Liver (tissue), 9 donors: Measurements from ENCODE around the gene ISG20L2. TPM values are rescaled to one million over a fixed set of nuclear protein-coding genes. Genes with fewer than 3 reads are reported as not detected.

Source experiments
- DNase-seq: peaks from one replicate; pipeline ENCODE4 v3.0.0-alpha.2; 2017; ENCODE audit warnings: low spot score
- H3K27ac ChIP-seq, 2 donors: one replicate each; pipeline ENCODE4 v1.7.0; 2013; ENCODE audit warnings: inconsistent platforms in 2 of 2, low read length in 2 of 2, control low read depth in 1 of 2, low read depth in 1 of 2, mild to moderate bottlenecking in 1 of 2
- H3K27me3 ChIP-seq, 4 donors: one replicate each; pipeline versions ENCODE4 v1.6.1 to v1.7.0; 2013; ENCODE audit warnings: low read length in 3 of 4, inconsistent platforms in 1 of 4, mild to moderate bottlenecking in 1 of 4, moderate library complexity in 1 of 4; ENCODE audit not compliant: control insufficient read depth in 4 of 4, insufficient read depth in 4 of 4
- H3K36me3 ChIP-seq, 4 donors: one replicate each; pipeline versions ENCODE4 v1.6.1 to v1.7.0; 2013; ENCODE audit warnings: low read length in 3 of 4, mild to moderate bottlenecking in 3 of 4, low read depth in 1 of 4, moderate library complexity in 1 of 4; ENCODE audit not compliant: control insufficient read depth in 4 of 4, insufficient read depth in 3 of 4
- H3K4me1 ChIP-seq, 4 donors: one replicate each; pipeline versions ENCODE4 v1.6.1 to v1.7.0; 2013; ENCODE audit warnings: low read length in 3 of 4, mild to moderate bottlenecking in 3 of 4, moderate library complexity in 1 of 4; ENCODE audit not compliant: control insufficient read depth in 4 of 4, insufficient read depth in 4 of 4
- H3K4me3 ChIP-seq, 3 donors: one replicate each; pipeline versions ENCODE4 v1.6.1 to v1.7.0; 2013; ENCODE audit warnings: low read length in 3 of 3, control low read depth in 1 of 3, low read depth in 1 of 3, mild to moderate bottlenecking in 1 of 3
- H3K9ac ChIP-seq, 2 donors: one replicate each; pipeline ENCODE4 v1.7.0; 2013; ENCODE audit warnings: low read length in 2 of 2, mild to moderate bottlenecking in 2 of 2, moderate library complexity in 2 of 2, control low read depth in 1 of 2, low read depth in 1 of 2
- H3K9me3 ChIP-seq, 4 donors: one replicate each; pipeline versions ENCODE4 v1.6.1 to v1.7.0; 2013; ENCODE audit warnings: low read length in 3 of 4; ENCODE audit not compliant: control insufficient read depth in 4 of 4
- ATF3 ChIP-seq: IDR thresholded peaks from 2 replicates; pipeline ENCODE4 v1.6.1; 2016; ENCODE audit warnings: antibody characterized with exemption
- CTCF ChIP-seq: fragments of 150-350 bp; IDR thresholded peaks from 2 replicates; pipeline ENCODE4 v1.5.1; 2017; ENCODE audit warnings: improper control_type of control experiment, low read depth, low read length; ENCODE audit not compliant: missing input control
- EGR1 ChIP-seq, 2 donors: IDR thresholded peaks; 2 replicates each; pipeline ENCODE4 v1.6.1; 2016 to 2018; ENCODE audit warnings: antibody characterized with exemption in 2 of 2, low read depth in 2 of 2
- FOXA1 ChIP-seq: IDR thresholded peaks from 2 replicates; pipeline ENCODE4 v1.6.1; 2016; ENCODE audit warnings: antibody characterized with exemption
- FOXA2 ChIP-seq: IDR thresholded peaks from 2 replicates; pipeline ENCODE4 v1.6.1; 2016; ENCODE audit warnings: antibody characterized with exemption
- GABPA ChIP-seq, 2 donors: IDR thresholded peaks in 1 of 2; conservative IDR thresholded peaks in 1 of 2; 2 replicates each; pipeline ENCODE4 v1.6.1; 2016; ENCODE audit warnings: antibody characterized with exemption in 2 of 2, mild to moderate bottlenecking in 1 of 2, moderate library complexity in 1 of 2
- HNF4A ChIP-seq, 2 donors: conservative IDR thresholded peaks; 2 replicates each; pipeline ENCODE4 v1.6.1; 2016; ENCODE audit warnings: antibody characterized with exemption in 2 of 2, mild to moderate bottlenecking in 2 of 2
- HNF4G ChIP-seq: IDR thresholded peaks from 2 replicates; pipeline ENCODE4 v1.6.1; 2016; ENCODE audit warnings: antibody characterized with exemption
- JUND ChIP-seq, 2 donors: IDR thresholded peaks; 2 replicates each; pipeline ENCODE4 v1.6.1; 2016; ENCODE audit warnings: antibody characterized with exemption in 2 of 2
- MAX ChIP-seq: IDR thresholded peaks from 2 replicates; pipeline ENCODE4 v1.6.1; 2016; ENCODE audit warnings: antibody characterized with exemption
- NR2F2 ChIP-seq: IDR thresholded peaks from 2 replicates; pipeline ENCODE4 v1.6.1; 2016; ENCODE audit warnings: antibody characterized with exemption
- RAD21 ChIP-seq, 2 donors: IDR thresholded peaks; 2 replicates each; pipeline ENCODE4 v1.6.1; 2016; ENCODE audit warnings: antibody characterized with exemption in 2 of 2, mild to moderate bottlenecking in 2 of 2
- REST ChIP-seq: IDR thresholded peaks from 2 replicates; pipeline ENCODE4 v1.6.1; 2016; ENCODE audit warnings: antibody characterized with exemption, mild to moderate bottlenecking
- RXRA ChIP-seq, 2 donors: IDR thresholded peaks; 2 replicates each; pipeline ENCODE4 v1.6.1; 2017 to 2018; ENCODE audit warnings: antibody characterized with exemption in 2 of 2, mild to moderate bottlenecking in 1 of 2
- SP1 ChIP-seq: IDR thresholded peaks from 2 replicates; pipeline ENCODE4 v1.6.1; 2018; ENCODE audit warnings: antibody characterized with exemption, mild to moderate bottlenecking
- TAF1 ChIP-seq: conservative IDR thresholded peaks from 2 replicates; pipeline ENCODE4 v1.6.1; 2016; ENCODE audit warnings: antibody characterized with exemption, mild to moderate bottlenecking
- YY1 ChIP-seq: IDR thresholded peaks from 2 replicates; pipeline ENCODE4 v1.6.1; 2016; ENCODE audit warnings: antibody characterized with exemption, mild to moderate bottlenecking
- ZBTB33 ChIP-seq: IDR thresholded peaks from 2 replicates; pipeline ENCODE4 v1.6.1; 2016; ENCODE audit warnings: antibody characterized with exemption
- WGBS: extraction: QIAGEN DNeasy Blood & Tissue Kit; methylation state at CpG from one replicate; pipeline ENCODE4 v1.1.7; 2013; 5-methylcytosine and 5-hydroxymethylcytosine counted together
- polyA plus RNA-seq, 2 donors: library from polyadenylated mRNA; stranded (reverse) in 1 of 2; unstranded in 1 of 2; fragments of 200-250 nt in 1 of 2; fragments of >200 nt in 1 of 2; fragmentation: Nextera tagmentation in 1 of 2; extraction: Ambion mirVana in 1 of 2; gene quantifications; one replicate each; pipeline versions ENCODE4 v1.2.1 to v1.2.3, GENCODE V29; 2013 to 2015
- total RNA-seq, 2 donors: library from RNA; depleted of rRNA; stranded (reverse); fragments of >200 nt; gene quantifications; one replicate each; pipeline ENCODE4 v1.2.3, GENCODE V29; 2014
- donor health status: healthy.
- donor health status: healthy.
- donor health status: healthy.
- donor health status: healthy.
- donor health status: healthy.

ISG20L2 gene
- total RNA-seq (1 to 10 TPM; 5.6 to 7.5 TPM), polyA plus RNA-seq (1 to 10 TPM; 6.0 to 9.9 TPM)

- H3K4me3 ChIP-seq = peak within 1 kb of the TSS; percentile 84 to 99 (median 99)
- peaks cover 5 to 23% (median 13%) of the 10 kb centered on the region in 4 donors for H3K36me3 ChIP-seq
- peak; percentile 89 for DNase-seq
- H3K27ac ChIP-seq = peak within 1 kb of the TSS; percentile 89 to 91
- TF ChIP-seq ATF3 (no peak), JUND (IDR thresholded peaks at IDR 0.05) (no peak), SP1 (peak; percentile 52), MAX (peak; percentile 59), REST (no peak), HNF4G (no peak), FOXA1 (no peak), RXRA (IDR thresholded peaks at IDR 0.05) (peak in 1 of 2 donors; percentile 16), GABPA (IDR thresholded peaks at IDR 0.05 in 1 of 2, conservative IDR thresholded peaks at IDR 0.05 in 1 of 2) (peak; percentile 73 to 89), NR2F2 (peak; percentile 30), RAD21 (IDR thresholded peaks at IDR 0.05) (peak in 1 of 2 donors; percentile 13), ZBTB33 (no peak), EGR1 (IDR thresholded peaks at IDR 0.05; ENCODE audit: low read depth in 2 of 2) (peak in 1 of 2 donors; percentile 62), CTCF (no peak), YY1 (no peak), FOXA2 (no peak), HNF4A (conservative IDR thresholded peaks at IDR 0.05) (peak in 1 of 2 donors; percentile 29), TAF1 (no peak)
- H3K9ac ChIP-seq = peak within 1 kb of the TSS; percentile 87 to 93
- 2% methylated on average over 57 of the region's 57 CpGs for WGBS
- no peaks in the 10 kb centered on the region for H3K9me3 ChIP-seq
- H3K4me1 ChIP-seq = peaks cover 6 to 37% (median 35%) of the 10 kb centered on the region in 4 donors
- no peaks in the 10 kb centered on the region for H3K27me3 ChIP-seq
Observed at GRCh38 chr1:156728599-156729462, at the start of gene ISG20L2. Gene ISG20L2, minus strand, starts transcription at chr1:156728766. Its CDS starts 1,114 bp downstream, at chr1:156727652.
